Measurements from ENCODE around the gene KDM7A.

Gene KDM7A

GRCh38 chr7:140176811-140177702 lies at the start of gene KDM7A:
TSS of gene KDM7A (minus strand) at chr7:140176983. CDS start at chr7:140176937, 46 bp downstream.
- peaks cover under 1% of the 10 kb centered on the region for H3K27me3 ChIP-seq (ENCODE audit: insufficient read depth, low read length)
- H3K4me3 ChIP-seq (ENCODE audit: low read length) = peak within 1 kb of the TSS; percentile 97
- H3K36me3 ChIP-seq (ENCODE audit: insufficient read depth, low read length) = no peaks in the 10 kb centered on the region
- H3K4me1 ChIP-seq (ENCODE audit: insufficient read depth, low read length) = peaks cover 5% of the 10 kb centered on the region
- peaks cover 2% of the 10 kb centered on the region for H3K9me3 ChIP-seq (ENCODE audit: low read length)
- H2AFZ ChIP-seq (ENCODE audit: low read depth, low read length) = peak within 1 kb of the TSS; percentile 99

GRCh38 chr7:140225562-140226249 lies 48.9 kb upstream of the KDM7A start:
- Histone ChIP-seq H3K4me3 (ENCODE audit: low read length) (no peak overlapping the region), H3K9me3 (ENCODE audit: low read length) (no peaks in the 10 kb centered on the region), H2AFZ (ENCODE audit: low read depth, low read length) (no peak overlapping the region), H3K36me3 (ENCODE audit: insufficient read depth, low read length) (no peaks in the 10 kb centered on the region), H3K4me1 (ENCODE audit: insufficient read depth, low read length) (peaks cover 1% of the 10 kb centered on the region), H3K27me3 (ENCODE audit: insufficient read depth, low read length) (peaks cover 50% of the 10 kb centered on the region)

- peaks cover 32% of the 10 kb centered on the region for H3K27me3 ChIP-seq (ENCODE audit: insufficient read depth, low read length)
- H3K36me3 ChIP-seq (ENCODE audit: insufficient read depth, low read length) = no peaks in the 10 kb centered on the region
- H3K4me1 ChIP-seq (ENCODE audit: insufficient read depth, low read length) = no peaks in the 10 kb centered on the region
- H3K4me3 ChIP-seq (ENCODE audit: low read length) = no peak overlapping the region
- no peaks in the 10 kb centered on the region for H3K9me3 ChIP-seq (ENCODE audit: low read length)
- no peak overlapping the region for H2AFZ ChIP-seq (ENCODE audit: low read depth, low read length)
Measured at GRCh38 chr7:140223515-140224221, 46.9 kb upstream of the KDM7A start.

- Histone ChIP-seq H3K9me3 (ENCODE audit: low read length) (no peaks in the 10 kb centered on the region), H3K36me3 (ENCODE audit: insufficient read depth, low read length) (no peaks in the 10 kb centered on the region), H3K27me3 (ENCODE audit: insufficient read depth, low read length) (peaks cover 31% of the 10 kb centered on the region), H3K4me3 (ENCODE audit: low read length) (no peak overlapping the region), H3K4me1 (ENCODE audit: insufficient read depth, low read length) (no peaks in the 10 kb centered on the region), H2AFZ (ENCODE audit: low read depth, low read length) (no peak overlapping the region)
Measured at GRCh38 chr7:140222814-140223213, 46.0 kb upstream of the KDM7A start.

- Histone ChIP-seq H3K36me3 (ENCODE audit: insufficient read depth, low read length) (no peaks in the 10 kb centered on the region), H3K4me3 (ENCODE audit: low read length) (no peak overlapping the region), H2AFZ (ENCODE audit: low read depth, low read length) (no peak overlapping the region), H3K9me3 (ENCODE audit: low read length) (no peaks in the 10 kb centered on the region), H3K4me1 (ENCODE audit: insufficient read depth, low read length) (no peaks in the 10 kb centered on the region), H3K27me3 (ENCODE audit: insufficient read depth, low read length) (peaks cover 29% of the 10 kb centered on the region)
Measured at GRCh38 chr7:140219672-140220524, 43.1 kb upstream of the KDM7A start.

- peaks cover 22% of the 10 kb centered on the region for H3K27me3 ChIP-seq (ENCODE audit: insufficient read depth, low read length)
- H3K4me3 ChIP-seq (ENCODE audit: low read length) = no peak overlapping the region
- no peak overlapping the region for H2AFZ ChIP-seq (ENCODE audit: low read depth, low read length)
- no peaks in the 10 kb centered on the region for H3K4me1 ChIP-seq (ENCODE audit: insufficient read depth, low read length)
- H3K9me3 ChIP-seq (ENCODE audit: low read length) = no peaks in the 10 kb centered on the region
- H3K36me3 ChIP-seq (ENCODE audit: insufficient read depth, low read length) = no peaks in the 10 kb centered on the region
Measured at GRCh38 chr7:140218656-140219055, 41.9 kb upstream of the KDM7A start.

- Histone ChIP-seq H3K9me3 (ENCODE audit: low read length) (no peaks in the 10 kb centered on the region), H3K27me3 (ENCODE audit: insufficient read depth, low read length) (peaks cover 16% of the 10 kb centered on the region), H3K4me3 (ENCODE audit: low read length) (no peak overlapping the region), H3K4me1 (ENCODE audit: insufficient read depth, low read length) (no peaks in the 10 kb centered on the region), H2AFZ (ENCODE audit: low read depth, low read length) (no peak overlapping the region), H3K36me3 (ENCODE audit: insufficient read depth, low read length) (no peaks in the 10 kb centered on the region)
Measured at GRCh38 chr7:140217750-140218501, 41.1 kb upstream of the KDM7A start.

GRCh38 chr7:140215281-140215680 lies 38.5 kb upstream of the KDM7A start:
- Histone ChIP-seq H2AFZ (ENCODE audit: low read depth, low read length) (no peak overlapping the region), H3K4me1 (ENCODE audit: insufficient read depth, low read length) (no peaks in the 10 kb centered on the region), H3K36me3 (ENCODE audit: insufficient read depth, low read length) (no peaks in the 10 kb centered on the region), H3K4me3 (ENCODE audit: low read length) (no peak overlapping the region), H3K9me3 (ENCODE audit: low read length) (no peaks in the 10 kb centered on the region), H3K27me3 (ENCODE audit: insufficient read depth, low read length) (peaks cover 14% of the 10 kb centered on the region)

- no peaks in the 10 kb centered on the region for H3K36me3 ChIP-seq (ENCODE audit: insufficient read depth, low read length)
- H3K4me3 ChIP-seq (ENCODE audit: low read length) = no peak overlapping the region
- peaks cover 24% of the 10 kb centered on the region for H3K27me3 ChIP-seq (ENCODE audit: insufficient read depth, low read length)
Measured at GRCh38 chr7:140214075-140214684, 37.4 kb upstream of the KDM7A start.

GRCh38 chr7:140213684-140214074 lies 36.9 kb upstream of the KDM7A start:
- Histone ChIP-seq H3K4me1 (ENCODE audit: insufficient read depth, low read length) (no peaks in the 10 kb centered on the region), H3K27me3 (ENCODE audit: insufficient read depth, low read length) (peaks cover 26% of the 10 kb centered on the region), H3K4me3 (ENCODE audit: low read length) (no peak overlapping the region), H3K9me3 (ENCODE audit: low read length) (no peaks in the 10 kb centered on the region), H3K36me3 (ENCODE audit: insufficient read depth, low read length) (no peaks in the 10 kb centered on the region), H2AFZ (ENCODE audit: low read depth, low read length) (no peak overlapping the region)

More at GRCh38 chr7:140214075-140214684, 37.4 kb upstream of the KDM7A start:
- Histone ChIP-seq H2AFZ (ENCODE audit: low read depth, low read length) (no peak overlapping the region), H3K9me3 (ENCODE audit: low read length) (no peaks in the 10 kb centered on the region), H3K4me1 (ENCODE audit: insufficient read depth, low read length) (no peaks in the 10 kb centered on the region)

GRCh38 chr7:140212100-140212881 lies 35.5 kb upstream of the KDM7A start:
- Histone ChIP-seq H3K4me1 (ENCODE audit: insufficient read depth, low read length) (no peaks in the 10 kb centered on the region), H3K27me3 (ENCODE audit: insufficient read depth, low read length) (peaks cover 33% of the 10 kb centered on the region), H3K9me3 (ENCODE audit: low read length) (no peaks in the 10 kb centered on the region), H2AFZ (ENCODE audit: low read depth, low read length) (no peak overlapping the region), H3K4me3 (ENCODE audit: low read length) (no peak overlapping the region), H3K36me3 (ENCODE audit: insufficient read depth, low read length) (no peaks in the 10 kb centered on the region)

Data from neuron (in vitro differentiated cells).